ENCODE results near the gene ERI2. TPM values are rescaled to one million over a fixed set of nuclear protein-coding genes. Genes with fewer than 3 reads are reported as not detected.

The ERI2 gene
- total and polyA plus RNA-seq, 2 of the 13 experiments (the other 11 are each of a cell fraction or from before 2014, with no cell fraction given) = 17.4 to 41.3 TPM

GRCh38 chr16:20818929-20819585 lies 12.8 kb upstream of the ERI2 start (continued):
- TF ChIP-seq ZGPAT (CRISPR knock-in tag; IDR thresholded peaks at IDR 0.05) (no peak), ZFP1 (CRISPR knock-in tag; IDR thresholded peaks at IDR 0.05) (no peak), FOXA1 (IDR thresholded peaks at IDR 0.05) (no peak), FOXA1 (CRISPR knock-in tag; IDR thresholded peaks at IDR 0.05) (no peak), HIVEP1 (CRISPR knock-in tag; IDR thresholded peaks at IDR 0.05) (no peak), SAFB2 (CRISPR knock-in tag; IDR thresholded peaks at IDR 0.05; ENCODE audit: borderline replicate concordance, low read depth) (no peak), ZNF512B (CRISPR knock-in tag; IDR thresholded peaks at IDR 0.05; ENCODE audit: borderline replicate concordance) (no peak), RFXAP (CRISPR knock-in tag; IDR thresholded peaks at IDR 0.05; ENCODE audit: borderline replicate concordance) (no peak), ZNF672 (CRISPR knock-in tag; IDR thresholded peaks at IDR 0.05) (no peak), CREBL2 (CRISPR knock-in tag; IDR thresholded peaks at IDR 0.05; ENCODE audit: borderline replicate concordance) (no peak)

All from HepG2 (cell line).